ENCODE measurements around the gene NDUFB10.
A peak's percentile ranks its signal among the peaks of the same experiment; 100 is the strongest.

Gene NDUFB10

GRCh38 chr16:1991135-1991551 is 31.8 kb downstream of the NDUFB10 start:
- Histone ChIP-seq H4K20me1 (ENCODE audit: insufficient read depth, low read length) (no peaks in the 10 kb centered on the region), H3K36me3 (ENCODE audit: insufficient read depth, low read length) (peaks cover 12% of the 10 kb centered on the region), H3K4me3 (ENCODE audit: low read depth, low read length, poor library complexity, severe bottlenecking) (peak overlapping the region; percentile 60), H3K4me1 (ENCODE audit: insufficient read depth, low read length, severe bottlenecking) (peaks cover 29% of the 10 kb centered on the region), H3K27ac (ENCODE audit: low read depth, low read length, poor library complexity, severe bottlenecking) (peak overlapping the region; percentile 48), H3F3A (ENCODE audit: insufficient read depth, low read length) (no peaks in the 10 kb centered on the region; the same call in 1 of the 2 replicates), H3K4me2 (ENCODE audit: low read length) (peak overlapping the region; percentile 68), H2AFZ (ENCODE audit: low read length) (no peak overlapping the region), H3K9me2 (ENCODE audit: low read depth, low read length) (no peaks in the 10 kb centered on the region), H3K27me3 (ENCODE audit: insufficient read depth, low read length) (peaks cover 6% of the 10 kb centered on the region; the same call in 1 of the 2 replicates), H3K9ac (ENCODE audit: low read length) (peak overlapping the region; percentile 61), H3K9me3 (ENCODE audit: low read length) (no peaks in the 10 kb centered on the region), H3K79me2 (ENCODE audit: insufficient read depth, low read length) (no peaks in the 10 kb centered on the region)
- TF ChIP-seq EZH2 (IDR thresholded peaks at IDR 0.05; ENCODE audit: borderline replicate concordance, low read length): no peak
- no peak for TF ChIP-seq CTCF (IDR thresholded peaks at IDR 0.05; ENCODE audit: low read length)

GRCh38 chr16:1991588-1991947 is 32.2 kb downstream of the NDUFB10 start:
- no peaks in the 10 kb centered on the region for H3K9me3 ChIP-seq (ENCODE audit: low read length)
- peak overlapping the region; percentile 60 for H3K4me3 ChIP-seq (ENCODE audit: low read depth, low read length, poor library complexity, severe bottlenecking)
- H2AFZ ChIP-seq (ENCODE audit: low read length): no peak overlapping the region
- peaks cover 29% of the 10 kb centered on the region for H3K4me1 ChIP-seq (ENCODE audit: insufficient read depth, low read length, severe bottlenecking)
- no peaks in the 10 kb centered on the region for H4K20me1 ChIP-seq (ENCODE audit: insufficient read depth, low read length)
- no peaks in the 10 kb centered on the region for H3K79me2 ChIP-seq (ENCODE audit: insufficient read depth, low read length)
- H3K36me3 ChIP-seq (ENCODE audit: insufficient read depth, low read length): peaks cover 8% of the 10 kb centered on the region
- H3K27me3 ChIP-seq (ENCODE audit: insufficient read depth, low read length): peaks cover 6% of the 10 kb centered on the region; the same call in 1 of the 2 replicates
- peak overlapping the region; percentile 68 for H3K4me2 ChIP-seq (ENCODE audit: low read length)
- H3K9ac ChIP-seq (ENCODE audit: low read length): peak overlapping the region; percentile 61
- H3K27ac ChIP-seq (ENCODE audit: low read depth, low read length, poor library complexity, severe bottlenecking): peak overlapping the region; percentile 48
- no peaks in the 10 kb centered on the region; the same call in 1 of the 2 replicates for H3F3A ChIP-seq (ENCODE audit: insufficient read depth, low read length)
- H3K9me2 ChIP-seq (ENCODE audit: low read depth, low read length): no peaks in the 10 kb centered on the region
- TF ChIP-seq CTCF (IDR thresholded peaks at IDR 0.05; ENCODE audit: low read length): no peak
- no peak for TF ChIP-seq EZH2 (IDR thresholded peaks at IDR 0.05; ENCODE audit: borderline replicate concordance, low read length)

GRCh38 chr16:1991948-1992703 is 32.8 kb downstream of the NDUFB10 start:
- Histone ChIP-seq H3K9me2 (ENCODE audit: low read depth, low read length) (no peaks in the 10 kb centered on the region), H3F3A (ENCODE audit: insufficient read depth, low read length) (no peaks in the 10 kb centered on the region; the same call in 1 of the 2 replicates), H4K20me1 (ENCODE audit: insufficient read depth, low read length) (no peaks in the 10 kb centered on the region), H3K9ac (ENCODE audit: low read length) (peak overlapping the region; percentile 61), H3K4me2 (ENCODE audit: low read length) (peak overlapping the region; percentile 68), H2AFZ (ENCODE audit: low read length) (no peak overlapping the region), H3K27me3 (ENCODE audit: insufficient read depth, low read length) (peaks cover 6% of the 10 kb centered on the region; the same call in 1 of the 2 replicates), H3K4me3 (ENCODE audit: low read depth, low read length, poor library complexity, severe bottlenecking) (peak overlapping the region; percentile 60), H3K9me3 (ENCODE audit: low read length) (no peaks in the 10 kb centered on the region), H3K36me3 (ENCODE audit: insufficient read depth, low read length) (peaks cover 9% of the 10 kb centered on the region), H3K79me2 (ENCODE audit: insufficient read depth, low read length) (no peaks in the 10 kb centered on the region), H3K4me1 (ENCODE audit: insufficient read depth, low read length, severe bottlenecking) (peaks cover 29% of the 10 kb centered on the region), H3K27ac (ENCODE audit: low read depth, low read length, poor library complexity, severe bottlenecking) (peak overlapping the region; percentile 48)
- no peak for TF ChIP-seq CTCF (IDR thresholded peaks at IDR 0.05; ENCODE audit: low read length)
- TF ChIP-seq EZH2 (IDR thresholded peaks at IDR 0.05; ENCODE audit: borderline replicate concordance, low read length): no peak
